ENCODE measurements around the gene TIMP4.

The TIMP4 gene

DNA sequence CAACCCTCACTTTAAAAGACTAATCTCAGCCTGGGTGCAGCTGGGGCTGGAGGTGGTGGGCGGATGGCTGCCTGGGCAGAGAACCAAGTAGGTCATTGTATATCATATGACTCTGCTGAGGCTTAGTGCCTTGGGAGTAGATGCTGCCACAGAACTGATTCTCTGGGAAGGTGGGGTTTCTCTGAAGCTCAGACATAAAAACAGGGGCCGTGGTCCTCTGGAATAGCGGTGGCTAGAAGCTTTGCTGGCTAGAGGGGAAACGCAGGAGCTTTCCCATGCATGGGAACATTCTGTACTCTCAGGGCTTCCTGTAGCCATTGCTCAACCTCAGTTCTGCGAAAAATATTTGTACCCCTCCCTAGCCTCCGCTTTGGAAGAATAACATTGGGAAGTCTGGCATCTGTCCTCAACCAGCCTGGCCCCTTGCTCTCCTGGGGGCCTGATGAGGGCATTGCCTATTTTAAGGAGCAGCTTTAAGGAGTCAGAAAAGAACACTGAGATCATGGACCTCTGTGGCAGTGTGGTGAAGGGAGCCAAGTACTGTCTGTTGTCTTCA, 14.7 kb downstream of the TIMP4 start:
- no peak for DNase-seq

DNA sequence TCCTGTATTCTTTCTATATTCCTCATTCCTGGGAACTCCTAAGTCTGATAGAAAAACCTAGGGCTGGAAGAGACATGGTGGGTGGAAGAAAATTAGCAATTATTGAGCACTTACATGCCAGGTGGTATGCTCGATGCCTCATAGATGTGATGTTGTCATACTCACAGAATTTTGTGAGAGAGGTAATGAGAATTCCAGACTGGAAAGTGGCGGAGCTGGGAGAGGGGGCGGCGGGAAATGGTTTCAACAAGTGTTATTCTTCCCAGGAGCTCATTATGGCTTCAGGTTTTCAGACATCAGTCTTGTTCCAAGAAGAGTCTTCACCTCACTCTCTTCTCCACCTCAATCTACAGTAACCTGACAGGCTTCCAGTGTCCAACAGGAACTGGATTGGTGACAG, 16.2 kb downstream of the TIMP4 start:
- DNase-seq, result no peak

- no peak for DNase-seq
These were observed 17.4 kb downstream of the TIMP4 start for GRCh38 chr3:12141350-12141749.

DNA sequence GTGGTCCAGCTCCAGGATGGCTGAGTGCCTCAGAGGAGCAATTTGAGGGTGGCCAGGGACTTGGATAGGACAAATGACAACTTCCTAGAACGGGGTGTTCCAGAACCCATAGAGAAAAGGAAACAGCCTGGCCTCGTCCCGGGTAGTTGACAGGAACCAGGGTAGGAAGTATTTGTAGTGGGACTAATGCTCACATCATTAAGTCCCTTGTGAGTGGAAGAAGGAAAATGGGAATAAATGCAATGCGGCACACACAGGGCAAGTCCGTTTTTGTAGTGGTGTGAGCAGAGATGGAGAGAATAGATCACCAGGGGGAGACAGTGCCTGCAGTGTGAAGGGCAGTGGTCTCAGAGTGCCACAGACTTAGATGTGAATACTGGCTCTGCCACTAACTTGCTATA, 19.6 kb downstream of the TIMP4 start:
- DNase-seq, result no peak

DNA sequence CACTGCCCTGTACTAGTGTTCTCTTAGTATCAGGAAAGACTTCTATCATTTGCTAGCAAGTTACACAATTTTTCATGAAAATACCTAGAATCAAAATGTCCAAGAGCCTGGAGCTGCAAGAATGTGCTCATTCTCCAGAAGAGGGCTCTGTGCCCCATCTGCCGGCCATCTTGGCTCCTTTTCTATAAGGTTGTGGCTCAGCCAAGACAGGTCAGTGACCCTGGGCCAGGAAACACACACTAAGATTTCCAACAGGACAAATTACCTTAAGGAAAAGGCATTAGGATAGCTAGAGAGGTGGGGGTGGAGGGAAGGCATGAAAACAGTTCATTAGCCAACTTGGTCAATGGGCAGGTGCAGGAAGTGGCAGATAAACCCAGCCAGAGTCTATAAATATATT, 20.7 kb downstream of the TIMP4 start:
- DNase-seq, result no peak

GRCh38 chr3:12136371-12136770, 22.3 kb downstream of the TIMP4 start:
- no peak for DNase-seq

GRCh38 chr3:12135029-12135657, 23.6 kb downstream of the TIMP4 start:
- DNase-seq, result peak; percentile 4

DNA sequence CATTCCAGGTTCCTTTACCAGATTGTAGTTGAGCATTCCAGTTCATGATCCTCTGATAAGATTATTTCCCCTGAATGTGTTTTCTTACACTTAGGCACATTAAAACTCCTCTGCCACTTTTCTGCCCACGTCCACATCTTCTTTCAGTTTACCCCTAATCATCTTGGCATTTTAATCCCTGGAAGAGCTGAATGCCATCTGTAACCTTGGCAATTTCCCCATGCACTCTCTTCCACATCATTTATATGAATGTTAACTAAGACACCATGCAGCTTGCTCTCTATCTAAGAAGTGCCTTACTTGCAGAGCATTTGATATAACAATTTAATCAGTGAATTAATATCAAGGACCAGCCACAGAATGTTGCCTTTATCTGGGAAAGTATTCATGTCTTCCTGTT, 25.8 kb downstream of the TIMP4 start:
- DNase-seq, result no peak

DNA sequence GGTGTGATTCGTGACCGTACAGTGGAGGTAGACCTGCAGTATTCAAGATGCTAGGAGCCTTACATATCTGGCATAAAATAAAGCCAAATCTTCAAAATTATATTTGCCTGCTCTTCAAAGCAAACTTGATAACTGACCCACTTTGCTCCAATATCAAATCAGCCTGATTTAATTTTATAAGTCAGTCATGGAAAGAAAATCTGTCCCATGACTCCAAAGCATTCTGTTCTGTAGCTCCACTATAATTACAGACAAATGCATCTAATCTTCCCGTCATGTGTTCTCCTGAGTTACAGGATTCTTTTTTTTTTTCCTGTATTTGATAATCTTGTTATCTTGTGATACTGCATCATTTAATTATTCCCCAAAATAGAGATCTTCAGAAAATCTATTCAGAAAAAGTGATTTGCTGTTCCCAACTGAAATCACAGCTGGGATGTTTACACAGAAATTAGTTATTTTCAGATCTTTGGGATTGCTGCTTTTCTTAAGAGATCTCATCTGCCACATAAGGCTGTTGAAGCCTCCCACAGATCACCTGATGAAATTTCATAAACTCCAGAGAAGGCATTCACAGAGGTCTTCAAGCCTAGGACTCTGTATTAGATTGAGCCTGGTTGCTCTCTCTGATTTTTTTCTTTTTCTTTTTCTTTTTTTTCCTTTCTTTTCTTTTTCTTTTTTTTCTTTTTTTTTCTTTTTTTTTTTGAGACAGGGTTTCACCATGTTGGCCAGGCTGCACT, 27.2 kb downstream of the TIMP4 start:
- DNase-seq, result no peak

- no peak for DNase-seq
These were observed 31.3 kb downstream of the TIMP4 start for GRCh38 chr3:12127391-12127790.

- no peak for DNase-seq
These were observed 32.9 kb downstream of the TIMP4 start for GRCh38 chr3:12125772-12126171.

DNA sequence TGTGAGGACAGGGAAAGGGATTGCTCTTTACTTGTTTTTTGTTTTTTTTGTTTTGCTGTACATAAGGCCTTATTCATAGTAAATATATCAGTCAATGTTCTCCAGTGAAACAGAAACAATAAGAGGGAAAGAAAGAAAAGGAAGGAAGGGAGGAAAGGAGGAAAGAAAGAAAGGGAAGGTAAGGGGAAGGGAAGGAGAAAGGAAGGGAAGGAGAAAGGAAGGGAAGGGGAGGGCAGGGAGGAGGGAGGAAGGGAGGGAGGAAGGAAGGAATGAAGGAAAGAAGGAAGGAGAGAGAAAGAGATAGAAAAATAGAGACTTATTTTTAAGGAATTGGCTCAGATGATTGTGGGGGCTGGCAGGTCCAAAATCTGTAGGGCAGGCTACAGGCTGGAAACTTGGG, 37.2 kb downstream of the TIMP4 start:
- no peak for DNase-seq

DNA sequence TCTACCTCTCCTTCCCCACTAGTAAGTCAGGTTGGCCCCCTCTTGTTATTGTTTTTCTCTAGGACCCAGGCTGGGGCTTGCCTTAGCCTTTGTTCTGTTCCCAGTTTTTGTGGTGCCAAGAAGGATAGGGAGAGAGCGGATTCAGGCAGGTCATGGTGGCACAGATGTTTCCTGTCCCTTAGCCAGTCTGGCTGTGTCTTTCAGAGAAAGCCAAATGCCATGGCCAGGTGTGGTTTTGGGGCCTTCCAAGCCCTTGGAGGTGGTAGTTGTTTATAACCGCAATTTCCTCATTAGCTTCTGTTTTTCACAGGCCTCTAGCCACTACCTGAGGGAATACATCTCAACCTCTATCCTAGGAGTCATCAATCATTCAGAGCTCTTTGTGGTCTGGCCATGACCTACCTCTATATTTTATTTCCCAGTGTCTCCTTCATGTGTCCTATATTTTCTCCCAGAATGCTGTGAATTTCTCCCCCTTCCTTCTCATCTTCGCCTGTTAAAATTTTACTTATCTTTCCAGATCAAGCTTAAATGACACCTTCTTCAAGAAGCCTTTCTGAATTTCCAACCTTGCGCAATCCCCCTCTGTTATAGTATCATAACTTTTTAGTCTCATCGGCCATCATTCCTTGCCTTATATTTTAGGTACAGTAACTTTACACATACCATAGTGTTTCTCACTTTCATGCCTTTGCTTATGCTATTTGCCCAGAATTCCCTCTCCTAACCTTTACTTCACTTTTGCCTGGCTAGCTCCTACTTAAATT, 38.2 kb downstream of the TIMP4 start:
- DNase-seq, result no peak

- no peak for DNase-seq
These were observed 41.2 kb downstream of the TIMP4 start for GRCh38 chr3:12117473-12117872.

GRCh38 chr3:12116870-12117269, 41.8 kb downstream of the TIMP4 start:
- DNase-seq, result no peak

- no peak for DNase-seq
These were observed 42.9 kb downstream of the TIMP4 start for GRCh38 chr3:12115849-12116248.

DNA sequence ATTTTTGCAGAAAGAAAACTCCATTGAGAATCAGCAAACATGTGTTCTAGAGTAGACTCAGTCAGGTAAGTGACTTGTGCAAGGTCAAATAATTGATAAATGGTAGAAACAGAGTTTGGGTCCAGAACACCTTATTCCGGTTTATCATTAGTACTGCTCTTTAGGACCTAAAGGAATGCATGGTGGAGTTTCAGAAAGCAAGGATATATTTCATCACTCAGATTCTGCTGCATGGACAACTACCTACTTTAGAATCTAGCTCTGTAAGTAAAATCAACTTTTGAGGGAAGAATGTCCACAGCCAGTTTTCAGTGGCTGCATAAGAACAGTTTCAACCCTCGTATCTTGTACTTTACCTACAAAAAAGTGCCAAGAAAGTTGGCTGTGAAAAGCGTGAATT, 43.6 kb downstream of the TIMP4 start:
- DNase-seq, result no peak

DNA sequence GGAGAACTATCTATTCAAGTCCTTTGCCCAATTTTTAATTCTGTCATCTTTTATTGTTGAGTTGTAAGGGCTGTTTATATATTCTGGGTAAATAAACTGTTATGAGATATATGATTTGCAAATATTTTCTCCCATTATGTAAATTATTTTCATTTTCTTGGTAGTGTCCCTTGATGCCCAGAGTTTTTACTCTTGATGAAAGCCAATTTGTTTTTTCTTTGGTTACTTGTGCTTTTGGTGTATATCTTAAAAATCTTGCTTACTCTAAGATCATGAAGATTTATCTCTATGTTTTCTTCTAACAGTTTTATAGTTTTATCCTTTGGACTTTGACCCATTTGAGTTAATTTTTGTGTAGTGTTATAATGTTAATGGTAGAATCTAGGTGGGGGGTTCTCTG, 44.5 kb downstream of the TIMP4 start:
- no peak for DNase-seq

DNA sequence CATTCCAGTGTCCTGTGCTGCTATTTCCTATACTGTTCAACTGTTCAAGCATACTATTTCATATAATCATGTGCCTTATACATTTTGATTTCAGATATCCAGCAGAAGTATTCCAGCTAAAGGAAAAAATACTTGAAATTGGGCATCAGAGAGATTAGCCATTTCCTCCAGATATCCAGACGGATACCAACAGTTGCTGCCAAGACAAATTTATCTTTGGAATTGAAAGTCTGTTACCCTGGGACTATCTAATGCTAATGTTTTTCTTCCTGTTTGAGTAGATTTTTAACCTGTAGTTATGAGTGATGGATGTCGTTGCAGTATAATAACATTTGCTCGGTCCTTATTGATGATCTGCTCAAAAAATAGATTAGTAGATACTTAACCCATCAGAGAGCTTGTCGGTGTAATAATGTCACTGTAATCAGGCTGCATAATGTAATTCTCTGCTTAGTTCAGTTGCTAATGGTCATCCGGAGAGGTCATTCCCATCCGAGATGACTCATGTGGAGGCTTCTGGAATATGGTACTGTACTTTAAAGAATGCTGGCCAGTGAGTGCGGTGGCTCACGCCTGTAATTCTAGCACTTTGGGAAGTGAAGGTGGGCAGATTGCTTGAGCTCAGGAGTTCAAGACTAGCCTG, 51.5 kb downstream of the TIMP4 start:
- DNase-seq, result no peak

All from NCI-H1436 (cell line).